ENCODE data around the gene VPS13D.
A peak's percentile ranks its signal among the peaks of the same experiment; 100 is the strongest.

The VPS13D gene

GRCh38 chr1:12206238-12206637 is 23.6 kb upstream of the VPS13D start:
- no peak overlapping the region for H3K4me3 ChIP-seq (ENCODE audit: low read depth, low read length)
- TF ChIP-seq CTCF (IDR thresholded peaks at IDR 0.05; ENCODE audit: low read depth, low read length), result no peak

DNA sequence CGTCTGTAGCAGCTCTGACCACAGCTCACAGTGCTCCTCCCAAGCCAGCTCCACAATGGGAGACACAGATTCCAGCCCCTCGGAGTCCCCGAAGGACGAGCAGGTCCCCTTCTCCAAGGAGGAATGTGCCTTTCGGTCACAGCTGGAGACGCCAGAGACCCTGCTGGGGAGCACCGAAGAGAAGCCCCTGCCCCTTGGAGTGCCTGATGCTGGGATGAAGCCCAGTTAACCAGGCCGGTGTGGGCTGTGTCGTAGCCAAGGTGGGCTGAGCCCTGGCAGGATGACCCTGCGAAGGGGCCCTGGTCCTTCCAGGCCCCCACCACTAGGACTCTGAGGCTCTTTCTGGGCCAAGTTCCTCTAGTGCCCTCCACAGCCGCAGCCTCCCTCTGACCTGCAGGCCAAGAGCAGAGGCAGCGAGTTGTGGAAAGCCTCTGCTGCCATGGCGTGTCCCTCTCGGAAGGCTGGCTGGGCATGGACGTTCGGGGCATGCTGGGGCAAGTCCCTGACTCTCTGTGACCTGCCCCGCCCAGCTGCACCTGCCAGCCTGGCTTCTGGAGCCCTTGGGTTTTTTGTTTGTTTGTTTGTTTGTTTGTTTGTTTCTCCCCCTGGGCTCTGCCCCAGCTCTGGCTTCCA is 22.9 kb upstream of the VPS13D start:
- no peak for TF ChIP-seq CTCF (IDR thresholded peaks at IDR 0.05; ENCODE audit: low read depth, low read length)
- no peak overlapping the region for H3K4me3 ChIP-seq (ENCODE audit: low read depth, low read length)

DNA sequence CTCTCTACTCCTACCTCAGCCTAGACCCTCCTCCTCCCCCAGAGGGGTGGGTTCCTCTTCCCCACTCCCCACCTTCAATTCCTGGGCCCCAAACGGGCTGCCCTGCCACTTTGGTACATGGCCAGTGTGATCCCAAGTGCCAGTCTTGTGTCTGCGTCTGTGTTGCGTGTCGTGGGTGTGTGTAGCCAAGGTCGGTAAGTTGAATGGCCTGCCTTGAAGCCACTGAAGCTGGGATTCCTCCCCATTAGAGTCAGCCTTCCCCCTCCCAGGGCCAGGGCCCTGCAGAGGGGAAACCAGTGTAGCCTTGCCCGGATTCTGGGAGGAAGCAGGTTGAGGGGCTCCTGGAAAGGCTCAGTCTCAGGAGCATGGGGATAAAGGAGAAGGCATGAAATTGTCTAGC is 21.6 kb upstream of the VPS13D start:
- no peak overlapping the region for H3K4me3 ChIP-seq (ENCODE audit: low read depth, low read length)
- TF ChIP-seq CTCF (IDR thresholded peaks at IDR 0.05; ENCODE audit: low read depth, low read length), result no peak

DNA sequence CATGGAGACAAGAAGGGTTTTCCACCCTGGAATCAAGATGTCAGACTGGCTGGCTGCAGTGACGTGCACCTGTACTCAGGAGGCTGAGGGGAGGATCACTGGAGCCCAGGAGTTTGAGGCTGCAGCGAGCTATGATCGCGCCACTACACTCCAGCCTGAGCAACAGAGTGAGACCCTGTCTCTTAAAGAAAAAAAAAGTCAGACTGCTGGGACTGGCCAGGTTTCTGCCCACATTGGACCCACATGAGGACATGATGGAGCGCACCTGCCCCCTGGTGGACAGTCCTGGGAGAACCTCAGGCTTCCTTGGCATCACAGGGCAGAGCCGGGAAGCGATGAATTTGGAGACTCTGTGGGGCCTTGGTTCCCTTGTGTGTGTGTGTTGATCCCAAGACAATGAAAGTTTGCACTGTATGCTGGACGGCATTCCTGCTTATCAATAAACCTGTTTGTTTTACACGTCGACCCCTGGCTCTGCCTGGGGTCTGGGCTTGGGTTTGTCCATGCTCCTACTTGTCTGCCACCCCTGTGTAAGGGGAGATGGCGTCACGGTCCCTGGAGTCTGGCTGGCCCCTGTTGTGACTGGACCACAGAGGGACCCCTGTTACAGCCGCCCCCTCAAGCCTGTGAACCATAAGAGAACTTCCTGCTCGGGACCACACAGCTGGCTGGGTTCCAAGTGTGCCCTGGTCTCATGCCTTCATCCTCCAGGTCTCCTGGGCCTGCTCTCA is 20.9 kb upstream of the VPS13D start:
- no peak overlapping the region for H3K4me3 ChIP-seq (ENCODE audit: low read depth, low read length)
- peak; percentile 90 for TF ChIP-seq CTCF (IDR thresholded peaks at IDR 0.05; ENCODE audit: low read depth, low read length)

DNA sequence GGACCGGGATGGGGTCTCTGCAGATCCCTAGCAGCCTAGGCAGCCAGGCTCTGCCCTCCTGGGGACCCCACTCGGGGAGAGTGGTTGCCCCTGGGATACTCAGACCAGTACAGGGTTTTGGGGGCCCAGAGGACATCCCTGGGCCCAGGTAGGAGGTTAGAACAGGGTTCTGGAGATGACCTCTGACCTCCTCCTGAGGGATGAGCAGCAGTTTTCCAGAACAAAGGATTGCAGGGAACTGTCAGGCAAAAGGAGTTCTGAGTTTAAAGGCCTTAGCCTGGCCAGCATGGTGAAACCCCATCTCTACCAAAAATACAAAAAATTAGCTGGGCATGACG is 20.4 kb upstream of the VPS13D start:
- H3K4me3 ChIP-seq (ENCODE audit: low read depth, low read length), result no peak overlapping the region
- no peak for TF ChIP-seq CTCF (IDR thresholded peaks at IDR 0.05; ENCODE audit: low read depth, low read length)

DNA sequence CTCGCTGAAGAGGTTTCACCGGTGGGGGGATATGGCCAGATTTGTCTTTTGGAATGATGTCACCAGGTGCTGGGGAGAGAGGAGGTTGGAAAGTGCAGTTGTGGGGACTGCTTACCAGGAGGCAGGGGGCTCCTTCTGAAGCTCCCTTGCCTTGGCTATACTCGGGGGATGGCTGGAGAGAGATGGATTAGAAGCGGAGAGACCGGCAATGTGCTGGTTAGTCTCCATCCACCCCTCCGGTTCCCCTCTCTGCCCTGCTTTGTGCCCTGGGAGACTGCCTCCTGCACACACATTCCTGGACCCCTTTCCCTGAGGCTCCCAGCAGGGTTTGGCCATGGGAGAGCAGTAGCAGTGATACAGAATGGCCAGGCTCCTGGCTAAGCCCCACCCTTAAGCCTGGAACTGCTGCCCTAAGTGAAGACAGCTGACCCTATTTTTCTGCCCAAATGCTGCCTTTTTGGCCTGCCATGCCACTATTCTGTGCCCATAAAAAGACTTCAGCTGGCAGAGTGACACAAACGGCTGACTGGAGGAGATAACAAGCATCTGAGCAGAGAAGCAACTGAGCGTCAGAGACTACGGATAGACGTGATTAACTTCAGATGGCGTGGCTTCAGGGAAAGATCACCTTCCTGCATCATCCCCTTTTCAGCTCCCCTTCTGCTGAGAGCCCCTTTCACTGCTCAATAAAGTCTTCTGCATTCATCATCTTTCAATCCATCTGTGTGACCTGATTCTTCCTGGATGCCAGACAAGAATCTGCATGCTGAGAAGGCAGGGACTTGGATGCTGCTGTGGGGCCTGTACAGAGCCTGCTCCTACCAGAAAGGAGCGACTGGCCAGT is 14.5 kb upstream of the VPS13D start:
- no peak for TF ChIP-seq CTCF (IDR thresholded peaks at IDR 0.05; ENCODE audit: low read depth, low read length)

GRCh38 chr1:12219800-12220199 is 10.0 kb upstream of the VPS13D start:
- TF ChIP-seq CTCF (IDR thresholded peaks at IDR 0.05; ENCODE audit: low read depth, low read length), result no peak
- no peak overlapping the region for H3K4me3 ChIP-seq (ENCODE audit: low read depth, low read length)

More for the DNA sequence above, 14.5 kb upstream of the VPS13D start:
- H3K4me3 ChIP-seq (ENCODE audit: low read depth, low read length), result no peak overlapping the region
